Islet precursor cell (in vitro differentiated cells): ENCODE data around the gene KIAA1217.

Experiments
- DNase-seq: peaks from one replicate; pipeline ENCODE4 v3.0.0-alpha.2; 2018

The KIAA1217 gene

DNA sequence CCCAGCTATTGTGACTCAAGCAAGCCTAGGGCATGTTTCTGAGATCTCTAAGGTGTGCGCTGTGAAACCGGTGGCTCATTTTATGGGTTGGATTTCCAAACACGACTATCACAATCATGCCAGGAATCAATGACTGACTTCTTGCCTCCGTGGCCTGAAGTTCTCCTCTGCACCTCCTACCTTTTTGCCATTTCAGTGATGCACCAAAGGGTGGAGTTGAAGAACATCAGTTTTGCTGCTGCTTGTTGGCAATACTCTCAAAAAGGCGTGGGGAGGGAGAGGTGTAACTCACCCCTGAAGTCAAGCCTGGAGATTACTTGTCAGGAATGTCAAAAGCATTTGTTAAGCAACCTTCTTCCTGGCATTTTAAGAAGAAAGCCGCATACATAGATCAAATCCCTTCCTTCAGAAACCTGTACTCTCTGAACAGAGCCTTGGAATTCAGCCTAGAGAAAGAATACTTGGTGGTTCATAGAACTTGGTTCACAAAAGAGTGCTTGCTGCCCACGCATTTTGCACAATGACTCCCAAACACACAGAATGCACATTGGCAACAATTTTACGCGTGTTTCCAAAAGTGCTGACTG lies 41.0 kb downstream of the KIAA1217 start:
- DNase-seq = peak; percentile 61

GRCh38 chr10:24251547-24251946 lies 42.6 kb downstream of the KIAA1217 start:
- DNase-seq = peak; percentile 81

- DNase-seq = no peak
Observed at GRCh38 chr10:24254180-24254579, 45.2 kb downstream of the KIAA1217 start.

DNA sequence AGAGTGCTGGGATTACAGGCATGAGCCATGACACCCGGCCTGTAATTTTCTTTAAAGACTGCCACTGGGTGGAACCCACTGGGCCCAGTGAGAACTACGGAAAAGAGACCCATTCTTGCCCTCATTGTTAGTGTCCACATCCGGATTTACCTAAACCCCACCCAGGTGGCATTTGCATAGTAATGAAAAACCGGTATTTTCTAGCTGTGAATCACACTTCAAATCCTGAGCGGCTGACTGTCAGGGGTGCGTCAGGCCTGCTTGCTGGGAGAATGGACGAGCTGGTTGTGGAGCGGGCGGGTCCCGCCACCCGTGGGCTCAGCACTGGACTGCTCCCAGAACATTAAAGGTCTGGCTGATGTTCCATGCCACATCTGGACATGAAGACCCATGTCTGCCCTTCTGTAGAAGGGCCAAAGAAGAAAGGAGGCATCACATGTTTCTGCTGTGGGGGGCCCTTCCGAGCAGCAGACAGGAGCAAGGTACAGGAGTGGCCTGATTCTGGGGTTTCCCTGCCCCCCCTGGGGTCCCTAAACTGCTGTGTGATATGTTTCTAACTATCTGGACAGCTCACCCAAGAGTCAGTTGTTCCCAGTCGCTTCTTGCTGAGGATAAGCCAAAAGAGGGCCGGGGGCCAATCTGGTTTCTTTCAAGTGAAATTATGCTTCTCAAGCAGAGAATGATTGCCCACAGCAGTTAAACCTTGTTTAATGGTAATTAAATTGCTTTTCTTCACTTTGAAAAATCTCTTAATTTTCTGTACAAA lies 46.4 kb downstream of the KIAA1217 start:
- DNase-seq = peak; percentile 88

- DNase-seq = peak; percentile 92
Observed at GRCh38 chr10:24255881-24256311, 47.0 kb downstream of the KIAA1217 start.

GRCh38 chr10:24256619-24257107 lies 47.7 kb downstream of the KIAA1217 start:
- DNase-seq = no peak

- DNase-seq = no peak
Observed at GRCh38 chr10:24257588-24257987, 48.6 kb downstream of the KIAA1217 start.

DNA sequence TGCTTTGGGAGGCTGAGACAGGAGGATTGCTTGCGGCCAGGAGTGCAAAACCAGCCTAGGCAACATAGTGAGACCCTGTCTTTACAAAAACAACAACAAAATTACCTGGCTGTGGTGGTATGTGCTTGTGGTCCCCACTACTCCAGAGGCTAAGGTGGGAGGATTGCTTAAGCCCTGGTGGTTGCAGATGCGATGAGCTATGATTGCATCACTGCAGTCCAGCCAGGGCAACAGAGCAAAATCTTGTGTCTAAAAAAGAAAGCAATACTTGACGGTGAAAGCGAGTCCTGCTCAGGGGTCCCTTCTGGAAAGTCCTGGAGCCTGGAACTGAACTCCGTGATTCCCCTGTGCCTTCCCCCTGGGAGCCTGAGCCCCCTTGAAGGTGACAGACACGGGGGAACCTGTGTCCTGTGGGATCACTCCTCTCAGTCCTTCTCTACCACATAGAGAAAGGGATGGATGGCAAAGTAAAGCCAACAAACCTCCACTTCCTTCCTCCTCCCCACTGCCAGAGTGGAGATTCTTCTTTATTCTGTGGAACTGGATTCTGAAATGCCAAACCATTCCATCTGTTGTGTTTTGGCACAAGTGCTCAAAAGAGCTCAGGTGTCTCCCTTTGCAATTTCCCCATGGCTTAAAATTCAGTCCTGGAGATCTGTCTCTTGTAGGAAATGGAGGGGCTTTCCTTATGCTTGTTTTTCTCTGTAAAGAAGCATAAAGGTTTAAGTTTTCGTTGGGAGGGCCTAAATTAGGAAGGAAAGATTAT lies 50.6 kb downstream of the KIAA1217 start:
- DNase-seq = no peak

GRCh38 chr10:24261627-24262026 lies 52.7 kb downstream of the KIAA1217 start:
- DNase-seq = no peak

DNA sequence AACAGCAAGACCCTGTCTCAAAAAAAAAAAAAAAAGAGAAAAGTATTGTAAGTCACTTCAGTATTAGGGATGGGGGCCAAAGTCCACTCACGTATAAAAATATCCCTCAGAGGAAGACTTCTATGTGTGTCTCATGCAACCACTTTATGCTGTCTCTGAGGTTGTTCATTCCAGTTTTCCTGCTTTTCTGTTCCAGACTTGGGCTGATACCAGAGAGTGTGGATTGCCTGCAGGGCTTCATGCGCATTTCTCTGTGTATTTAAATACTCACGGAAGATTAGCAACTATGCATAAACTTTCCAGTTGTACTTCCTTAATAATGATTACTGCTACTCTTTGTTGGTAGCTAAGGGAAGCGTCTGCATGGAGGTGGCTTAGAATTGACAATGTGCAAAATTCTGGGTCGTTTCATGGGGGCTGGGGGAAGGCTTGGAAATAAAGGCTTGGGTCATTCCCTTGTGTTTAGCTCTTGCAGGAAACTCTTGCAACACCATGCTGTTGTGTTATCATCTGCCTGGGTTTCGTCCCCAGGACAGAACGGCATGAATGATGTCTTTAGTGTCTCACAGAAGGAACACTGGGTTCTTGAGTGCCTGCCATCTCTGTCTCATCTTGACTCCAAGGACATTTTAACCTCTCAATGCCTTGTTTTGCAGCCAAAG lies 54.1 kb downstream of the KIAA1217 start:
- DNase-seq = peak; percentile 76

- DNase-seq = no peak
Observed at GRCh38 chr10:24269476-24269875, 60.5 kb downstream of the KIAA1217 start.

DNA sequence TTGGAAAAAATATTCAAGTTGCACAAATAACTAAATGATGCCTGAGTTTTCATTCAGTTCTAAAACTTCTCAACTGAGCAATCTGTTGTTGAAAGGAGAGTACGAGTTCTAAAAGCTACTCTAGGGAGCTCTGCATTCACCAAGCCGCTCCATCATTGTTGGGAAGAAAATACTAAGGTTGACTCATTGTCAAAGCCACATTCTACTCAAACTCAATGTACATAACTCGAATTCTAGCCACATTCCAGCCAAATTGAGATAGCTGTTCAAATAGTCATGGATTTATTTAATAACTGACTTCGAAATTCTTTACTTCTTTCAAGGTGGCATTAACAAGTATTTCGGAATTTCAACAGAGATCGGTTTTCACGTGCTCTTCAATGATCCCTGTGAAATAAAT lies 63.4 kb downstream of the KIAA1217 start:
- no peak for DNase-seq

GRCh38 chr10:24277277-24277676 lies 68.3 kb downstream of the KIAA1217 start:
- no peak for DNase-seq

- DNase-seq = no peak
Observed at GRCh38 chr10:24277771-24278170, 68.8 kb downstream of the KIAA1217 start.

DNA sequence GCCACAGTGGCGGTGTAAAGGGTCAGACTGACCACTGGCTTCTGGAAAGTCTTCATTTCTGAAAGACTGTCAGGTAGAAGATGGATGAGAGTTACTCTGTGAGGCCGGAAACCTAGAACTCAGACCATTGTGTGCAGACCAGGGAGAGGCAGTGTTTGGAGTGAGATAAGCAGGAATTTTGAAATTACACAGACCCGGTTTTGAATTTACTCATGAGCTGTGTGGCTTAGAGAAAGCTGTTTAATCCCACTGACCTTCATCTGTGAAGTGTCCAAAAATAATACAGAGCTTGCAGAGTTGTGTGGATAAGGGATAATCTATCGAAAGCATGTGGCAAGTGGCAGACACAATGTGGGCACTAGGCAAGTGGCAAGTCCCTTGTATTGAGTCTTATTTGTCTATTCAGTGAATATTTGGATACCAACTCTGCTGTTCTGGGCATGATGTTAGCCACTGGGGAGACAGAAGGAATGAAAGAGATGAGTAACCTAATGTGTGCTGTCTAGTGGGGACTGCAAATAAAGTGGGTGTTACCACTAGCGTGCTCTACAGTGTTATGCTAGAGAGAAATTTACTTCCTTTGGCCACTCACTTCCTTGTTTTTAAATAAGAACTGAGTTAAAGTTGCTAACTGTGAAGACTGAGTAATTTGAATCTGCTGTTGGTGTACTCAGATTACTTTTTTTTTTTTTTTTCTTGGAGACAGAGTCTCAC lies 69.4 kb downstream of the KIAA1217 start:
- DNase-seq = no peak

GRCh38 chr10:24279166-24279565 lies 70.2 kb downstream of the KIAA1217 start:
- DNase-seq = no peak

GRCh38 chr10:24287559-24288195 lies 78.7 kb downstream of the KIAA1217 start:
- no peak for DNase-seq

DNA sequence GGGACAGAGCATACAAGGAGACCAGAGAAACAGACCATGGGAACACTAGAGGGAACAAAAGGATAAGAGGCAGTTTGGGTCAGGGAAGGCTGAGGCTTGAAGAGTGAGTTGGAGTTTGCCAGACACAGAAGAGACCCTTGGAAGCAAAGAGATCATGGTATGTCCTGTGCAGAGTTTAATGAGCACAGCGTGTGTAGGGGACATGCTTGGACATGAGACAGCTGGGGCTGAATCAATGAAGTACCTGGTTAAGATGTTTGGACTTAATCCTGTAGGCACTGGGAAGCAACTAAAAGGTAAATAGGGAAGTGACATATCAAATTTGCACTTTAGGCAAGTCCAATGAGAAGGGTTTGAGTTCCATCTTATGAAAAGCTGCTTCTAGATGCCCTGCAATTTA lies 79.6 kb downstream of the KIAA1217 start:
- DNase-seq = no peak

- DNase-seq = no peak
Observed at GRCh38 chr10:24289235-24289634, 80.3 kb downstream of the KIAA1217 start.

- DNase-seq = no peak
Observed at GRCh38 chr10:24292304-24293293, 83.7 kb downstream of the KIAA1217 start.
